DND-41 (cell line): ENCODE data around the gene WLS.

Experiments
- ATAC-seq: fragments of 200-7000 bp; cut with Tn5 transposase; 3 replicates; pipeline ENCODE4 v1.9.1; 2021; ENCODE audit warnings: low read depth; ENCODE audit not compliant: insufficient read depth
- DNase-seq: peaks from one replicate; pipeline ENCODE4 v3.0.0-alpha.2; 2020
- H2AFZ ChIP-seq: 2 replicates; pipeline ENCODE4 v1.6.0; 2012; ENCODE audit warnings: low read depth, low read length
- H3K27ac ChIP-seq: 2 replicates; pipeline ENCODE4 v1.5.1; 2012; ENCODE audit warnings: low read length, inconsistent platforms
- H3K27me3 ChIP-seq: fragments of 200-600 bp; sonication (generic); 2 replicates; pipeline ENCODE4 v1.6.0; 2012; ENCODE audit warnings: low read length, mild to moderate bottlenecking, inconsistent platforms; ENCODE audit not compliant: insufficient read depth, poor library complexity
- H3K36me3 ChIP-seq: 2 replicates; pipeline ENCODE4 v1.5.1; 2012; ENCODE audit warnings: low read length, inconsistent platforms; ENCODE audit not compliant: insufficient read depth
- H3K4me1 ChIP-seq: 2 replicates; pipeline ENCODE4 v1.5.1; 2012; ENCODE audit warnings: mild to moderate bottlenecking, low read length; ENCODE audit not compliant: insufficient read depth
- H3K4me2 ChIP-seq: 2 replicates; pipeline ENCODE4 v1.6.0; 2012; ENCODE audit warnings: mild to moderate bottlenecking, moderate library complexity, low read length, inconsistent platforms; ENCODE audit not compliant: insufficient read depth
- H3K4me3 ChIP-seq, 2 experiments: fragments of 200-600 bp in 1 of 2; shearing (Covaris generic) in 1 of 2; 2 replicates each; pipeline ENCODE4 v1.5.1; 2012 to 2016; ENCODE audit warnings: inconsistent platforms in 2 of 2, low read length in 2 of 2, mild to moderate bottlenecking in 2 of 2, low read depth in 1 of 2, moderate library complexity in 1 of 2
- H3K79me2 ChIP-seq: 2 replicates; pipeline ENCODE4 v1.6.0; 2012; ENCODE audit warnings: low read length, inconsistent platforms; ENCODE audit not compliant: insufficient read depth
- H3K9ac ChIP-seq: 2 replicates; pipeline ENCODE4 v1.6.0; 2012; ENCODE audit warnings: low read depth, mild to moderate bottlenecking, inconsistent platforms, low read length, moderate library complexity
- H3K9me3 ChIP-seq: 2 replicates; pipeline ENCODE4 v1.5.1; 2012; ENCODE audit warnings: low read length, moderate library complexity, mild to moderate bottlenecking, inconsistent platforms; ENCODE audit not compliant: insufficient read depth, severe bottlenecking
- H4K20me1 ChIP-seq: 2 replicates; pipeline ENCODE4 v1.6.0; 2012; ENCODE audit warnings: low read length; ENCODE audit not compliant: insufficient read depth
- EZH2 ChIP-seq: IDR thresholded peaks from 3 replicates; pipeline ENCODE4 v1.6.1; 2012; ENCODE audit warnings: borderline replicate concordance, low read depth, mild to moderate bottlenecking, moderate library complexity, low read length, inconsistent platforms; ENCODE audit not compliant: severe bottlenecking
- TF ChIP-seq, protein P1 (sequence below): IDR thresholded peaks from 2 replicates; pipeline ENCODE4 v1.5.1; 2012; ENCODE audit warnings: borderline replicate concordance, low read length, moderate library complexity, mild to moderate bottlenecking; ENCODE audit not compliant: poor library complexity, severe bottlenecking; ENCODE audit errors: extremely low read depth

The WLS gene

DNA sequence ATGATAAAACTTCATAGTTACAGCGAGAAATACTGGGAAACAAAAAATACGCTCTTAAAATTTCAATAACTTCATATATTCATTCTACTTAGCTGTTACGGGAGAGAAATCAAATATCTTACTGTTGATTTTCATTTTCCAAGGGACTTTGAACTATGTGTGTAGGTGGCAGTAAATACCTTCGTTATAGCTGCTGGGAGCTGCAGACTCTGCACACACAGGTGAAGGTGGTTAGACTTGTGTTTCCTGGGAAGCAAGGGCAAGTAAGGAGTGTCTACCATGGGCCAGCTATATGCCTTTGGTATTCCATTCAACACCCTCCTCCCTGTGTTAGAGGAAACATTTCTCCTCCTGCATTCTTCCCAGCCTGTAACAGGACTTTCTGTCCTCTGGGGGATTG is 130.5 kb downstream of the WLS start:
- peaks cover 2% of the 10 kb centered on the region for H3K27me3 ChIP-seq
- no peak overlapping the region for H3K27ac ChIP-seq
- no peaks in the 10 kb centered on the region for H3K36me3 ChIP-seq
- no peak overlapping the region for H2AFZ ChIP-seq
- no peak for DNase-seq
- H3K9ac ChIP-seq = no peak overlapping the region
- no peak overlapping the region for H3K4me3 ChIP-seq
- no peaks in the 10 kb centered on the region for H3K79me2 ChIP-seq
- H4K20me1 ChIP-seq = no peaks in the 10 kb centered on the region
- H3K9me3 ChIP-seq = no peaks in the 10 kb centered on the region
- ATAC-seq = no peak
- TF ChIP-seq EZH2 = no peak
- TF ChIP-seq, protein P1, sequence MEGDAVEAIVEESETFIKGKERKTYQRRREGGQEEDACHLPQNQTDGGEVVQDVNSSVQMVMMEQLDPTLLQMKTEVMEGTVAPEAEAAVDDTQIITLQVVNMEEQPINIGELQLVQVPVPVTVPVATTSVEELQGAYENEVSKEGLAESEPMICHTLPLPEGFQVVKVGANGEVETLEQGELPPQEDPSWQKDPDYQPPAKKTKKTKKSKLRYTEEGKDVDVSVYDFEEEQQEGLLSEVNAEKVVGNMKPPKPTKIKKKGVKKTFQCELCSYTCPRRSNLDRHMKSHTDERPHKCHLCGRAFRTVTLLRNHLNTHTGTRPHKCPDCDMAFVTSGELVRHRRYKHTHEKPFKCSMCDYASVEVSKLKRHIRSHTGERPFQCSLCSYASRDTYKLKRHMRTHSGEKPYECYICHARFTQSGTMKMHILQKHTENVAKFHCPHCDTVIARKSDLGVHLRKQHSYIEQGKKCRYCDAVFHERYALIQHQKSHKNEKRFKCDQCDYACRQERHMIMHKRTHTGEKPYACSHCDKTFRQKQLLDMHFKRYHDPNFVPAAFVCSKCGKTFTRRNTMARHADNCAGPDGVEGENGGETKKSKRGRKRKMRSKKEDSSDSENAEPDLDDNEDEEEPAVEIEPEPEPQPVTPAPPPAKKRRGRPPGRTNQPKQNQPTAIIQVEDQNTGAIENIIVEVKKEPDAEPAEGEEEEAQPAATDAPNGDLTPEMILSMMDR = no peak
- no peak overlapping the region for H3K4me2 ChIP-seq
- H3K4me1 ChIP-seq = no peaks in the 10 kb centered on the region

DNA sequence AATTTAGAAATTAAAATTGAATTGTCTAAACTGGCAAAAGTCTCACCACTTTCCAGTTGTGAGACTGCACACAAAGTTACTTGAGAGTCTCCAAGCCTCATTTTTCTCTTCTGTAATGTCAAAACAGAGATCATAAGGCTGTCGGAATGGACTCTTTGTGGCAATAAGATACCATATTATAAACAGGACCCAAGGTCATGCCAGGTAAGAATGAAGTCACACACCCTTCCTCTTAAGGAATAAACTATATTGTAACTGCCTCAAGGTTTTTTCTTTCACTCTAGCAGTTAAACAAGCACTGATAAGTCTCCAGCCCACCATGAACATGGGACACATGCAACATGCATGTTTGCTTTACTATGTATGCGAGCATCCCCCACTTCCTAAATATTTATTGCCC is 131.8 kb downstream of the WLS start:
- Histone ChIP-seq H3K4me3 (no peak overlapping the region), H3K9ac (no peak overlapping the region), H3K79me2 (no peaks in the 10 kb centered on the region), H3K27ac (no peak overlapping the region), H4K20me1 (no peaks in the 10 kb centered on the region), H2AFZ (no peak overlapping the region), H3K27me3 (peaks cover 2% of the 10 kb centered on the region), H3K9me3 (no peaks in the 10 kb centered on the region), H3K4me1 (no peaks in the 10 kb centered on the region), H3K36me3 (no peaks in the 10 kb centered on the region), H3K4me2 (no peak overlapping the region)
- ATAC-seq = no peak
- TF ChIP-seq, protein P1 = no peak
- TF ChIP-seq EZH2 = no peak
- DNase-seq = no peak

DNA sequence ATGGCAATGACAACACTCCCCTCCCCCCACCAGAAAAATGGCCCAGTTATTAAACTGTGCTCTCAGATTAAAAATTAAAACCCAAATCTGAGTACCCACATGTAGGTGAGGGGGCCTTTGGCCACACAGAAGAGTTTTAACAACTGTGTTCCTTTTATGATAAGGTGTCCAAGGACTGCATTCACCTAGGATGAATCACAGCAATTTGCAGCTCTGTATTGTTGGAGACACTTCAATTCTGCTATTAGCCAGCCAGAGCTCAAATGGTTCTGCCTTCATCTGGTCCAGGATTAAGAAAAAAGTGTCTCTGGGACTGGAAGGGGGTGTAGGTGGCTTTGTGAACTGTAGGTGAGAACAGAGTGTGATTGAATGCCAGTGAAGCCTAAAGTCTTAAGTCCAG is 138.6 kb downstream of the WLS start:
- ATAC-seq = no peak
- H3K4me3 ChIP-seq = no peak overlapping the region

More for the DNA sequence above, 138.6 kb downstream of the WLS start:
- Histone ChIP-seq H3K79me2 (no peaks in the 10 kb centered on the region), H3K4me1 (no peaks in the 10 kb centered on the region), H3K4me2 (no peak overlapping the region), H3K27me3 (no peaks in the 10 kb centered on the region), H3K36me3 (no peaks in the 10 kb centered on the region), H3K9me3 (no peaks in the 10 kb centered on the region), H4K20me1 (no peaks in the 10 kb centered on the region), H3K27ac (no peak overlapping the region), H2AFZ (no peak overlapping the region), H3K9ac (no peak overlapping the region)
- no peak for TF ChIP-seq EZH2
- TF ChIP-seq, protein P1 = no peak
- DNase-seq = no peak
